Measurements from ENCODE around the gene ATAT1. TPM values are rescaled to one million over a fixed set of nuclear protein-coding genes. Genes with fewer than 3 reads are reported as not detected.

Gene ATAT1
- total and polyA plus RNA-seq, 2 of the 13 experiments (the other 11 are each of a cell fraction or from before 2014, with no cell fraction given) = 9.2 to 23.6 TPM

GRCh38 chr6:30687659-30688431 lies 61.2 kb downstream of the ATAT1 start (continued):
- TF ChIP-seq KLF9 (CRISPR knock-in tag; IDR thresholded peaks at IDR 0.05; ENCODE audit: low read depth) (0 out of 2 replicates have a peak, but pooled peaks have one; percentile 6), ZFP82 (CRISPR knock-in tag; IDR thresholded peaks at IDR 0.05; ENCODE audit: borderline replicate concordance) (no peak), RAD21 (CRISPR knock-in tag; IDR thresholded peaks at IDR 0.05) (peak; percentile 9; the same call in 1 of the 2 replicates), CHD4 (IDR thresholded peaks at IDR 0.05; ENCODE audit: borderline replicate concordance, low read length) (no peak), PATZ1 (CRISPR knock-in tag; IDR thresholded peaks at IDR 0.05) (peak; percentile 52; the same call in 1 of the 2 replicates), GABPA (IDR thresholded peaks at IDR 0.05; ENCODE audit: low read depth, low read length) (no peak), GABPA (CRISPR knock-in tag; IDR thresholded peaks at IDR 0.05; ENCODE audit: low read depth) (no peak), NKX3-1 (CRISPR knock-in tag; IDR thresholded peaks at IDR 0.05) (peak; percentile 78; the same call in 1 of the 2 replicates), ELF3 (CRISPR knock-in tag; IDR thresholded peaks at IDR 0.05) (no peak), MBNL3 (CRISPR knock-in tag; conservative IDR thresholded peaks at IDR 0.05) (no peak), HNRNPUL1 (IDR thresholded peaks at IDR 0.05; ENCODE audit: low read depth, low read length) (no peak), HDAC2 (CRISPR knock-in tag; IDR thresholded peaks at IDR 0.05) (no peak), HOXD1 (CRISPR knock-in tag; IDR thresholded peaks at IDR 0.05) (peak; percentile 52; the same call in 1 of the 2 replicates), SUZ12 (IDR thresholded peaks at IDR 0.05; ENCODE audit: low read depth, low read length) (no peak), SIX4 (CRISPR knock-in tag; IDR thresholded peaks at IDR 0.05) (no peak), TRAFD1 (CRISPR knock-in tag; IDR thresholded peaks at IDR 0.05; ENCODE audit: borderline replicate concordance) (no peak), NCOA2 (CRISPR knock-in tag; IDR thresholded peaks at IDR 0.05) (no peak), HNF1B (CRISPR knock-in tag; IDR thresholded peaks at IDR 0.05) (no peak), TBX3 (IDR thresholded peaks at IDR 0.05; ENCODE audit: borderline replicate concordance) (no peak), ZNF280D (CRISPR knock-in tag; IDR thresholded peaks at IDR 0.05) (peak; percentile 20; the same call in 1 of the 2 replicates)
